Esophagus squamous epithelium (tissue), 5 donors: ENCODE data around the gene LRRC26. TPM values are rescaled to one million over a fixed set of nuclear protein-coding genes. Genes with fewer than 3 reads are reported as not detected.
A peak's percentile ranks its signal among the peaks of the same experiment; 100 is the strongest.

Source experiments
- DNase-seq: peaks from one replicate; lab custom pipeline; 2025; lab: John Stamatoyannopoulos, UW
- H3K27ac ChIP-seq, 4 donors: fragments of 200-600 bp; sonication (generic); one replicate each; pipeline ENCODE4 v1.5.1; 2016 to 2019; ENCODE audit warnings: mild to moderate bottlenecking in 1 of 4
- H3K27me3 ChIP-seq, 4 donors: fragments of 200-600 bp; sonication (generic); 1 replicate in 3 of 4; 2 replicates in 1 of 4; pipeline versions ENCODE4 v1.5.1 to v1.6.0; 2017 to 2021; ENCODE audit warnings: antibody characterized with exemption in 1 of 4
- H3K36me3 ChIP-seq, 3 donors: fragments of 200-600 bp; sonication (generic); one replicate each; pipeline ENCODE4 v1.5.1; 2016 to 2019
- H3K4me1 ChIP-seq, 3 donors: fragments of 200-600 bp; sonication (generic); one replicate each; pipeline ENCODE4 v1.5.1; 2017 to 2019
- H3K4me3 ChIP-seq, 4 donors: fragments of 200-600 bp; sonication (generic); 1 replicate in 3 of 4; 2 replicates in 1 of 4; pipeline ENCODE4 v1.5.1; 2016 to 2019; ENCODE audit warnings: mild to moderate bottlenecking in 2 of 4, moderate library complexity in 1 of 4
- H3K9me3 ChIP-seq, 3 donors: fragments of 200-600 bp; sonication (generic); one replicate each; pipeline ENCODE4 v1.5.1; 2016 to 2019
- POLR2A ChIP-seq, 4 donors: fragments of 450-650 bp; IDR thresholded peaks; one replicate each; pipeline ENCODE4 v1.6.1; 2017; ENCODE audit warnings: antibody characterized with exemption in 4 of 4, mild to moderate bottlenecking in 4 of 4, moderate library complexity in 3 of 4
- WGBS, 2 donors: methylation state at CpG; one replicate each; pipeline ENCODE4 v1.1.5; 2018; 5-methylcytosine and 5-hydroxymethylcytosine counted together
- intact Hi-C: fragments of 100-400 bp; cut with DNase I; formaldehyde crosslinking; loops from one replicate; pipeline ENCODE4 v1.15.0; 2022
- total RNA-seq, 4 donors: library from RNA; depleted of rRNA; stranded (reverse); fragments of >200 nt; gene quantifications; one replicate each; pipeline ENCODE4 v1.1.0, GENCODE V29; 2016
- TF ChIP-seq, protein P1 (sequence below), 6 experiments: fragments of 450-650 bp in 4 of 6; fragments of 200-600 bp in 2 of 6; sonication (generic) in 2 of 6; IDR thresholded peaks; one replicate each; pipeline ENCODE4 v1.5.1; 2016 to 2019; ENCODE audit warnings: antibody characterized with exemption in 6 of 6, mild to moderate bottlenecking in 4 of 6, moderate library complexity in 4 of 6
- donor health status: DM: yes; HTN: yes; CAD: no.

LRRC26 gene
- total RNA-seq, 4 donors from 2014 or later: 0.82 to 3.7 (median 0.95) TPM; not detected in 1

DNA sequence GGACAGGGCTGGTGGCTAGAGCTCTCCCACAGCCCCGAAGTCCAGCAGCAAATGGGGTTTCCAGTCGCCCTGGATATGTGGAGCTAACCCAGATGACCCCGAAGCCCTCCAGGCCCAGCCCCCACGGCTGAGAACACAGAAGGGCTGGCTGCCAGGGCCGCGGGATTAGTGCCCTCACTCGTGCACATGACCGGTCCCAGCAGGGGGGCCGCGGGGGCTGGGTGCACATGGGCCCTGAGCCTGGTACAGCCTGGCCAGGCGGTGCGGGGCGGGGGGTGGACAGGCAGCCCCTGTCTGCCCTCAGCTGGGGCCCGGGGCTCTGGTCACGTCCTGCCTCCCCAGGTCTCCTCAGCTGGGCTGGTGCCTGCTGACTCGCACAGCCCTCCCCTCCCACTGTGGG, 24.5 kb upstream of the LRRC26 start:
- Histone ChIP-seq H3K9me3 (no peaks in the 10 kb centered on the region), H3K27ac (peak overlapping the region in 3 of 4 donors; percentile 74 to 87 (median 86)), H3K36me3 (peaks cover 12 to 41% (median 15%) of the 10 kb centered on the region in 3 donors), H3K27me3 (no peaks in the 10 kb centered on the region), H3K4me3 (peak overlapping the region; percentile 6 to 44 (median 27)), H3K4me1 (peaks cover 64 to 90% (median 66%) of the 10 kb centered on the region in 3 donors)
- no CpG with 5 or more reads among the region's 16 CpGs for WGBS, 2 donors
- intact Hi-C loops: no loop called here
- no peak for DNase-seq
- TF ChIP-seq, protein P1, sequence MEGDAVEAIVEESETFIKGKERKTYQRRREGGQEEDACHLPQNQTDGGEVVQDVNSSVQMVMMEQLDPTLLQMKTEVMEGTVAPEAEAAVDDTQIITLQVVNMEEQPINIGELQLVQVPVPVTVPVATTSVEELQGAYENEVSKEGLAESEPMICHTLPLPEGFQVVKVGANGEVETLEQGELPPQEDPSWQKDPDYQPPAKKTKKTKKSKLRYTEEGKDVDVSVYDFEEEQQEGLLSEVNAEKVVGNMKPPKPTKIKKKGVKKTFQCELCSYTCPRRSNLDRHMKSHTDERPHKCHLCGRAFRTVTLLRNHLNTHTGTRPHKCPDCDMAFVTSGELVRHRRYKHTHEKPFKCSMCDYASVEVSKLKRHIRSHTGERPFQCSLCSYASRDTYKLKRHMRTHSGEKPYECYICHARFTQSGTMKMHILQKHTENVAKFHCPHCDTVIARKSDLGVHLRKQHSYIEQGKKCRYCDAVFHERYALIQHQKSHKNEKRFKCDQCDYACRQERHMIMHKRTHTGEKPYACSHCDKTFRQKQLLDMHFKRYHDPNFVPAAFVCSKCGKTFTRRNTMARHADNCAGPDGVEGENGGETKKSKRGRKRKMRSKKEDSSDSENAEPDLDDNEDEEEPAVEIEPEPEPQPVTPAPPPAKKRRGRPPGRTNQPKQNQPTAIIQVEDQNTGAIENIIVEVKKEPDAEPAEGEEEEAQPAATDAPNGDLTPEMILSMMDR (IDR thresholded peaks at IDR 0.05): no peak
- TF ChIP-seq POLR2A (IDR thresholded peaks at IDR 0.05): no peak

DNA sequence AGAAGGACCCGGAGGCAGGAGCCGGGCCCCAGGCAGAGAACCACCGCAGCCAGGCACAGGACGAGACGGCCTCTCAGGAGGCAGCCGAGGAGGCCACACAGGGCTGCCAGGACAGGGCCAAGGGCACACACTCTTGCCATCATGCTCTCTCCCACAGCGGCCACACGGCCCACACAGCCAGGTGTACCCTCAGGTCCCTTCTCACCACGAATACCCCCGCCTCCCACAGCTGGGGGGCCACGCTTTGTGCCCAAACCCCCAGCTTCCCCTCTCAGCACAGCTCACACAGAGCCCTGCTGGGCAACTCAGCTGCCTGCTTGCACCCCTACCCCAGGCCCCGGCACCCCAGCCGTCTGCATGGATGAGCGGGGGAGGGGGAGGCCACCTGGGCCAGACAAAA, 23.9 kb upstream of the LRRC26 start:
- peaks cover 12 to 41% (median 15%) of the 10 kb centered on the region in 3 donors for H3K36me3 ChIP-seq
- WGBS, 2 donors: 60 to 84% methylated on average over 1 to 5 of the region's 14 CpGs
- DNase-seq: no peak
- H3K4me1 ChIP-seq: peaks cover 61 to 88% (median 63%) of the 10 kb centered on the region in 3 donors
- H3K4me3 ChIP-seq: no peak overlapping the region
- peak overlapping the region in 3 of 4 donors; percentile 74 to 87 (median 86) for H3K27ac ChIP-seq
- H3K9me3 ChIP-seq: no peaks in the 10 kb centered on the region
- H3K27me3 ChIP-seq: no peaks in the 10 kb centered on the region
- intact Hi-C loops: no loop called here
- no peak for TF ChIP-seq POLR2A (IDR thresholded peaks at IDR 0.05)
- TF ChIP-seq, protein P1 (IDR thresholded peaks at IDR 0.05): no peak

DNA sequence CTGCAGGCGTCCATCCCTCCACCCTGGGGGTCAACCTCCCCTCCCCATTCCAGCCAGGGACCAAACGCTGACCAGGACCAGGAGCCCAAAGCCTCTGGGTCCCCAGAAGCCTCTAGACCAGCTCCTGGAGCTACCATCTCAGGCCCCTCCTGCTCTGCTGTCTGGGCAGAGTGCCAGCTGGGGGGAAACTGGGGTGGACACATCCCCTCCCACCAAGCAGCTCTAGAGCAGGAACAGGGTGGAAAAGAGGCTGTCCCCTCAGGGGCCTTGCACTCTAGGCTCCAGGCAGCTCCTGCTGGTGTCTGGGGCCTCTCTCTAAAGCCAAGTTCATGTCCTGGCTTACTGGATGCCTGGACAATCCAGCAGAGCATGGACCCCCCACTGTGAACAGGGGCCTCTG, 23.0 kb upstream of the LRRC26 start:
- intact Hi-C loops: no loop called here
- Histone ChIP-seq H3K9me3 (no peaks in the 10 kb centered on the region), H3K4me3 (no peak overlapping the region), H3K27me3 (no peaks in the 10 kb centered on the region), H3K36me3 (peaks cover 12 to 41% (median 15%) of the 10 kb centered on the region in 3 donors), H3K4me1 (peaks cover 54 to 82% (median 55%) of the 10 kb centered on the region in 3 donors), H3K27ac (no peak overlapping the region)
- DNase-seq: no peak
- WGBS, 2 donors: no CpG with 5 or more reads among the region's 2 CpGs
- TF ChIP-seq, protein P1 (IDR thresholded peaks at IDR 0.05): no peak
- TF ChIP-seq POLR2A (IDR thresholded peaks at IDR 0.05): no peak

DNA sequence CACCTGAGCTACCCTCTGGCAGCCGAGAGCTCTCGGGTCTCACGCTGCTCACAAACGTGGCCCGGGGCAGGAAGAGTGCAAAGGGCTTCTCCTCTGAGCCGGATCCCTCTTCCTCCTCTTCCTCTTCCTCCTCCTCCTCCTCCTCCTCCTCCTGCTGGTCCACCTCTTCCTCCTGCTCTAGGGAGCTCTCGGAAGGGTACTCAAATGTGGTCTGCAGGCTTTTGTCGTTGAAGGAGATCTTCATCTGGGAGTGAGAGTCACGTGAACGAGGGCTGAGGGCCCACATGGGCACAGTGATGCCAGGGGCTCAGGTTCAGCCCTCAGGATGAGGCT, 22.6 kb upstream of the LRRC26 start:
- 74 to 95% methylated on average over 9 of the region's 10 CpGs for WGBS, 2 donors
- Histone ChIP-seq H3K9me3 (no peaks in the 10 kb centered on the region), H3K4me1 (peaks cover 54 to 82% (median 55%) of the 10 kb centered on the region in 3 donors), H3K4me3 (no peak overlapping the region), H3K27me3 (no peaks in the 10 kb centered on the region), H3K27ac (no peak overlapping the region), H3K36me3 (peaks cover 12 to 42% (median 15%) of the 10 kb centered on the region in 3 donors)
- intact Hi-C loops: no loop called here
- DNase-seq: no peak
- no peak for TF ChIP-seq POLR2A (IDR thresholded peaks at IDR 0.05)
- TF ChIP-seq, protein P1 (IDR thresholded peaks at IDR 0.05): no peak

DNA sequence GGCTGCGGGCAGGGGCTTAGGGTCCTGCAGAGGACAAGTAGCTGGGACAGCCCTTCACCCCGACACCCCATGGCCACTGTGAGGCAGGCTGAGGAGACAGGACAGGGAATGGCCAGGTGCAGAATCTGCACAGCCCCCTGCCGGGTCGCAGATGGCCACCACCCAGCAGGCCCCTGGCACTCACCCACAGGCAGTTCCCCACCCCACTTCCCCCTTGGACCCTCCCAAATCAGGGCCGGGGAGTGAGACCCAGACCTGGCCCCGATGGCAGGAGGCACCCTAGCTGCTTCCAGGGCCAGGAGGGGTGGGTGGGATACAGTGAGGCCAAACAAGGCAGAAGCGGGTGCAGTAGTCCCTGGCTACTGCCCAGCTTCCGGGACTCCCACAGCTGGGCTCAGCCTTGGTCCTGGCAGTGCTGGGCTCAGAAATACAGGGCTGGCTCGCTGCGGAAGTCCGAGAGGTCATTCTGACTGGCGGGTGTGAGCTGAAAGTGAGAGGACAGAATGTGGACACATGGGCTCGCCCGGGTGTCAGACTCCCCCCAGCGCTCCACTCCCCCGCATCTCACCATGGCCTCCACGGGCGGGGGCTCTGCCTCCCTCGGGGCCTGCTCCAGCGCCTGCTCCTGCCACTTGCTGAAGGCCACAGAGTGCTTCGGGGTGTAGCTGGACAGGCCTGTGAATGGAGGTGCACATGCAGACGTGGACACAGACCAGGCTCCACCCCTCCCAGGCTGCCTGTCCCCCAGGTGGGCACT, 22.0 kb upstream of the LRRC26 start:
- H3K9me3 ChIP-seq: no peaks in the 10 kb centered on the region
- no peaks in the 10 kb centered on the region for H3K27me3 ChIP-seq
- intact Hi-C loops: no loop called here
- H3K4me3 ChIP-seq: no peak overlapping the region
- WGBS, 2 donors: 80 to 82% methylated on average over 1 to 11 of the region's 22 CpGs
- peaks cover 56 to 82% (median 57%) of the 10 kb centered on the region in 3 donors for H3K4me1 ChIP-seq
- H3K27ac ChIP-seq: no peak overlapping the region
- H3K36me3 ChIP-seq: peaks cover 12 to 48% (median 18%) of the 10 kb centered on the region in 3 donors
- DNase-seq: no peak
- TF ChIP-seq, protein P1 (IDR thresholded peaks at IDR 0.05): no peak
- no peak for TF ChIP-seq POLR2A (IDR thresholded peaks at IDR 0.05)
